HFF-Myc (cell line): Measurements from ENCODE around the gene PLEK2.

Experiments used
- DNase-seq: peaks from one replicate; pipeline ENCODE4 v3.0.0-alpha.2; 2011; ENCODE audit warnings: low read depth; ENCODE audit errors: extremely low read depth
- H3K4me3 ChIP-seq: replicated peaks from 2 replicates; pipeline ENCODE4 v1.5.1; 2011; ENCODE audit warnings: low read depth, mild to moderate bottlenecking, control low read depth, low read length
- CTCF ChIP-seq: IDR thresholded peaks from 2 replicates; pipeline ENCODE4 v1.5.1; 2012; ENCODE audit warnings: mild to moderate bottlenecking, low read depth, low read length, control low read depth; ENCODE audit errors: missing control alignments

PLEK2 gene

DNA sequence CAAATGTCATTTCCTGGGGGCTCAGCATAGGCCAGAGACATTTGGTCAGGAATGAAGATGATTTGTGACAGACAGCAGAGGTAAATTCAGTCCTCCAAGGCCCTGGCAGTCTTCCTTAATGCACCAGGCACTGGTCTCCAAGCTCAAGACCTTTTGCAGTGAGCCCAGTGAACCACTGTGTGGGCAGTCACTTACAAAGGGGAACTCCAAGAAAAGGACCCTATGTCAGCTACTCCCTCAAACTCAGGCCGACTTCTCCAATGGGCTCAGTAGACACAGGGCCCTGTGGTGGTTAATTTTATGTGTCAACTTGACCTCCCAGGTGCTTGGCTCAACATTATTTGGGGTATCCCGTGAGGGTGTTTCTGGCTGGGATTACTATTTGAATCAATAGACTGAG is 29.3 kb upstream of the PLEK2 start:
- no peak for DNase-seq
- no peak for TF ChIP-seq CTCF
- no peak overlapping the region for H3K4me3 ChIP-seq

DNA sequence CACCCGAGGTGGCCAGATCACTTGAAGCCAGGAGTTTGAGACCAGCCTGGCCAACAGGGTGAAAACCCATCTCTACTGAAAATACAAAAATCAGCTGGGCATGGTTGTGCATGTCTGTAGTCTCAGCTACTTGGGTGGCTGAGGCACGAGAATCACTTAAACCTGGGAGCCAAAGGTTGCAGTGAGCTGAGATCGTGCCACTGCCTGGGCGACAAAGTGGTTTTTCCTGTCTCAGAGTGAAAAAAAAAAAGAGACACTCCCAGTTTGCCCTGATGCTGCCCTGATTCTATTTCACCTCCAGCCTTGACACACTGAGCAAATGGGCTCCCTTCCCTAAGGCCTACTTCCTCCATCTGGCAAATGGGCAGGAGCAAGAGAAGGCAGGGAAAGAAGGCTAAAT is 28.5 kb upstream of the PLEK2 start:
- no peak overlapping the region for H3K4me3 ChIP-seq
- no peak for DNase-seq
- TF ChIP-seq CTCF: no peak

DNA sequence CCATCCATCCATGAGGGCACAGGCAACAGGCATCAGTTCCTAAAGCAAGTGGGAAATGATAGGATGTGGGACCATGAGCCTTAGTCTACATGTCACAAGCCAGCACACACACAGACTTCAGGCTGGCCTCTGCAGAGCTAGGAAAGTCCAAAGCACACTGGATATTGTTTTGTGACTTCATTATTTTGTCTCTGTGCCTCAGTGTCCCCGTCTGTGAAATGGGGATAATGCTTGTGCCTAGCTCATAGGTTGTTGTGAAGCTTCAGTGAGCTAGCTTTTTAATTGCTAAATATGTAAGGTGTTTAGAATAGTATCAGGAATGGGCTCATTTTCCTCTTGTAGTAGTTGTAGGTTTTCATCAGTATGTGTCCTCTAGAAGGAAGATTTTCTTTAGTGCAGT is 27.0 kb upstream of the PLEK2 start:
- no peak for DNase-seq
- H3K4me3 ChIP-seq: no peak overlapping the region
- no peak for TF ChIP-seq CTCF

DNA sequence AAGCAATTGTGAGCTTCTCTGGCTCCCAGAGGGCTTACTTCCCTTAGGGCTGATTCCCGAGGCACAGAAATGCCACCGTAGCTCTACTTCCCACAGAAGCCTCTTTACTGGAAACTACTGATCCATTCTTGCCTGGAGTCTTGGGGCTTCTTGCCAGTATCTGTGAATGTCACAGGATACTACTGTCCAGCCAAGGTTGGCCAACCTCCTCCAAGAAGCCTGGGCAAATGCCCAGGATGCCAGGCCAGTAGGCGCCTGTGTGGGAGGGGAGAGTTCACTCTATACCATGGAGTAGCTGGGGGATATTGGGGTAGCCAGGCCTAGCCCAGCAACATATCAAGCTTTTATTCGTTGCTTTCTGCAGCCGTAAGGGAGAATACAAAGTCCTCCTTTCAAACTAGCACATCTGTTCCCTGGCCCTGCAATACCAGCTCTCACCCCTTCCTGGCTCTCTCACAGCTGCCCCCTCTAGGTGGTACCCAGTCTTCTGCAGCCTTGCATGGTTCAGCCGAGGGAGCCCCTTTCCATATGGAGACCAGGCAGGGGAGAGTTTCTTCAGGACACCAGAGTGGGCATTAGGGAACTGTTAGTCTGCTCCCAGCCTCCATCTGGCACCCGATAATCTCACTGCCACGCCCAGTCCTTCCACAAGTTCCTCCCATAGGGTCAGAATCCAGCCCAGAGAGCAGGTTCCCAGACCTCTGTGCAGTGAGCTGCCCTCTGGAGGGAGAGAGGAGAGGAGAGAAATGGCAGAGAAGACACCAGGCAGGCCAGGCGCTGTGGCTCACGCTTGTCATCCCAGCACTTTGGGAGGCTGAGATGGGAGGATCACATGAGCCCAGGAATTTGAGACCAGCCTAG is 24.3 kb upstream of the PLEK2 start:
- no peak overlapping the region for H3K4me3 ChIP-seq
- DNase-seq: no peak
- no peak for TF ChIP-seq CTCF

GRCh38 chr14:67435603-67436002 is 23.6 kb upstream of the PLEK2 start:
- H3K4me3 ChIP-seq: no peak overlapping the region
- no peak for TF ChIP-seq CTCF
- DNase-seq: no peak

- no peak for TF ChIP-seq CTCF
- no peak overlapping the region for H3K4me3 ChIP-seq
- no peak for DNase-seq
Measured at GRCh38 chr14:67432050-67432564, 20.1 kb upstream of the PLEK2 start.
